RKO (cell line): ENCODE measurements around the gene CDK15.
"Not testable (repeated sequence)": the region's sequence is repeated elsewhere in the genome, so short reads cannot be mapped to it uniquely, and the experiment has no call there.

ENCODE experiments used
- DNase-seq: peaks from one replicate; pipeline ENCODE4 v3.0.0-alpha.2; 2016; ENCODE audit warnings: low spot score

CDK15 gene

GRCh38 chr2:201806442-201807170 lies at the start of gene CDK15:
TSS of gene CDK15 (plus strand) at chr2:201806537. CDS start at chr2:201806665, 128 bp downstream.
- no peak for DNase-seq

GRCh38 chr2:201758234-201758633 lies 48.1 kb upstream of the CDK15 start:
- DNase-seq, result no peak

GRCh38 chr2:201758873-201759272 lies 47.5 kb upstream of the CDK15 start:
- no peak for DNase-seq

- no peak for DNase-seq
Observed at GRCh38 chr2:201759567-201759966, 46.8 kb upstream of the CDK15 start.

DNA sequence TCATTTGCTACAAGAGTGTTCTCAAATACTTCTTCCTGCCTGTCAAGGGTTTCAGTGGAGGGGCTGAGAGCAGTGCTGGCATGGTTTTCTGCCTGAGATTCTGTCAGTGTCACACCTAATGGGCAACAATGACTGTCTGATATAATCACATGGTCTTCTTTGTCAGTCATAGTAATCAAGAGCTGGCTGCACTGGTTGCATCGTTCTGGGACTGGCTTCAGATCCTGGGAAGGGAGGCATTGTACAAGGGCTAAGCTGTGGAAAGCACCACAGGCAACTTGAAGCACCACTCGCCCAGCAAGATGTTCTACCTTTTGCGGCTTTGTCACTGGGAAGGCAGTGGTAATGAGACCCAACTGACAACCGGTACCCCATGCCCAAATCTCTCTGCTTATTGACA lies 45.2 kb upstream of the CDK15 start:
- no peak for DNase-seq

DNA sequence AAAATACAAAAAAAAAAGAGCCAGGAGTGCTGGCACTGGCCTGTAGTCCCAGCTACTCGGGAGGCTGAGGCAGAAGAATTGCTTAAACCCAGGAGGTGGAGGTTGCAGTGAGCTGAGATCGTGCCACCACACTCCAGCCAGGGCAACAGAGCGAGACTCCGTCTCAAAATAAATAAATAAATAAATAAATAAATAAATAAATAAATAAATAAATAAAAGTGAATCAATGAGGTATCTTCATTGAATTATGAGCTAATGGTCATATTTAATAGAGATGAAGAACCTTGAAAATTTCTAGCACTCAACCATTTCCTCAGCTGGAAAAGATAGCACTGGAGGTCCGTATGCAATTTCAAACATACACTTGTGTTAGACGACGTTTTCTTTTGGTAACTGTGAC lies 41.9 kb upstream of the CDK15 start:
- DNase-seq, result not testable (repeated sequence)

- no peak for DNase-seq
Observed at GRCh38 chr2:201765799-201766198, 40.5 kb upstream of the CDK15 start.

DNA sequence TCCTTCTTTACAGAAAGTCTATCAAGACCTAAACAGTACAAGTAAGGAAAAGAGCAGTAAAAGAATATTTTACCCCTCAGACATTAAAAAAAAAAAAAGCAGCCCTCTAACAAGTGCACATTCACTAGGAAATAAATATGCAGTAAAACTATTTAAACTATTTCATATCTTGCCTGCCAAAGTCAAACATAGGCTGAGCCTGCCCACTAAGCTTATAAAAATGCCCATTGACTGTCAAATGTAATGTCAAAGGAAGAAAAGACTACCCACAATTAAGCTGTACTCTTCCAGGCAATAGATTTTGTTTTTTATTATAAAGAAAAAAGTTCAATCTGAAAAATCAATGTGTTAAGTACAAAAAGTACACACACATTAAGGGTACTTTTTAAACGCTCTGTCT lies 37.4 kb upstream of the CDK15 start:
- no peak for DNase-seq

DNA sequence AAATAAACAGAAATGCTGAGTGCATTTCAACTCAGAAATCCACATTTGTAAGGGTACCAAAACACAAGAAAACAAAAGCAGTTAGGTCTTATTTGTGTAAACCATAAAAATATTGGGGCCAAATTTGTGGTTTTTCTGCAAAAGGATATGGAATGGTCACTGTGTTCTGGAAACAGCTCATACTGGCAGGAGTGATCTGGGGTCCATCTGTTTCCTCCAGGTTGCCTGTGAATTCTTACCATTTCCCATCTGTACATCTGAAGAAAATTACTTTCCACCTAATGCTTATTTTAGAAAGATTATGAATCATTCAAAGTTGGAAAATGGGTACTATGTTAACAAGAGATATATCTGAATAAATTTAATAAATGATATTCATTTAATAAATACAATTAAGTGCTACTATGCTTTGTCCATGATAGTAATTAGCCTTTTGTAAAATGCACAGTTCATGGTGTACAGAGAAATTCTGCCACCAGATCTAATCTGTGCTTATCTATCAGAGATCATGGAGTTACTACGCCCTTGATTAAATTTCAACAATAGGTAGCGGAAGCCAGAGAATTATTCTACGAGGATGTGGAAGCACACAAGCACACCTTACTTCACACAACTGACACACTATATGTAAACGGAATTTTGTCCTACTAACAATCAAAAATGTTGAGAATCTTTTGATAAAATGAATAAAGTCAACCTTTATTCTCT lies 36.5 kb upstream of the CDK15 start:
- DNase-seq, result no peak

DNA sequence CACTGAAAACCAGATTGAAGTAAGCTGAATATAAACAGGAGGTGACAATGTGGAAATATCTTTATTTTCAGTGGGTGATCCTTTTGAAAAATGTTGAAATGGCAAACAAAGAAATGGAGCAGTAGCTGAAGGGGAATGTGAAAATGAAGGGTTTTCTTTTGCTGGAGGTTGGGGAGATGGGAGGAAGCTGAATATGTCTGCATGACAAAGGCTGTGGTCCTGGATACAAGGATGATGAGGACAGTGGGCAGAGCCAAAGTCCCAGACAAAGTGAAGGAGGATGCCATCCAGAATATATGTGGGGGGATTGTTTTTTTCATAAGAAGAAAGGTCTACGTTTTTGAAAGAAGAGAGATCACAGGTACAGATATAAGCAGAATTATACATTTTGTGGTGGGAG lies 32.3 kb upstream of the CDK15 start:
- DNase-seq, result no peak

DNA sequence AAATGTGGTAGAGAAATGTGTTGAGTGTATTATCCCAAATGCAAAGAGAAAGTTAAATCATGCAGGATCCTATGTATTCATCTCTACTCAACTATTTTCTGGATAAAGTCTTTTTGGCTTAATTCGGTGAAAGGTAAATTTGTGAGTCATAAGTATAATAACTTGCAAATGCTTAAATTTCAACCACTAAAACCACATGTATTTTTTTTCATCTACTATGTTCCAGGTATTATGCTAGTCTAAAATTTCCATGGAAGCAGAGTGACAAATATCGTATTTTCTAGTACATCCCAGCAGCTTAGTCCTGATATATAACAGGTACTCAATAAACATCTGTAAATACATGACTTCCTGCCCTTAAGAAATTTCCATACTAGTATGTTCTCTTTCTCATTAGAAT lies 31.8 kb upstream of the CDK15 start:
- no peak for DNase-seq

- DNase-seq, result no peak
Observed at GRCh38 chr2:201775326-201775725, 31.0 kb upstream of the CDK15 start.

DNA sequence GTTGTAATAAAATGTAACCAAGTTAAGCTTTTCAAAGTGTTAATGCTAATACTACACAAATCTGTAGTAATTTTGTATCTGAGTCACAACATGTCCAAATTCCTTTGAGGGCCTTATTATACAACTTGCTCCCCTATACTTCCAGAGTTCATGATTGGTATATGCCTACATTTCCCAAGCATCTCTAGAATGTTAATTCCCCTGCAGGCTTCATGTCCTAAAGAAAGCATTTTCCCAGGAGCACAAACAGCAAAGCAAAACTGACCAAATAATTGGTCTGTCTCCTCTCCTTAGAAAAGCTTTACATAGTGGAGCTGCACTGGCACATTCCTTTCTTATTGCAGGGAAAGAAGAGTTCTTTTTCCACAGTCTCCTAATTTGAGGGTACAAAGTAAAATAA lies 29.3 kb upstream of the CDK15 start:
- no peak for DNase-seq

GRCh38 chr2:201777869-201778268 lies 28.5 kb upstream of the CDK15 start:
- no peak for DNase-seq

GRCh38 chr2:201779901-201780673 lies 26.2 kb upstream of the CDK15 start:
- peak; percentile 58 for DNase-seq

GRCh38 chr2:201780674-201781493 lies 25.5 kb upstream of the CDK15 start, which contains the start of gene ALS2:
TSS of gene ALS2 (minus strand) at chr2:201780933. CDS start at chr2:201768885, 12,048 bp downstream.
- DNase-seq, result peak; percentile 98

- no peak for DNase-seq
Observed at GRCh38 chr2:201781557-201782051, 24.7 kb upstream of the CDK15 start.

DNA sequence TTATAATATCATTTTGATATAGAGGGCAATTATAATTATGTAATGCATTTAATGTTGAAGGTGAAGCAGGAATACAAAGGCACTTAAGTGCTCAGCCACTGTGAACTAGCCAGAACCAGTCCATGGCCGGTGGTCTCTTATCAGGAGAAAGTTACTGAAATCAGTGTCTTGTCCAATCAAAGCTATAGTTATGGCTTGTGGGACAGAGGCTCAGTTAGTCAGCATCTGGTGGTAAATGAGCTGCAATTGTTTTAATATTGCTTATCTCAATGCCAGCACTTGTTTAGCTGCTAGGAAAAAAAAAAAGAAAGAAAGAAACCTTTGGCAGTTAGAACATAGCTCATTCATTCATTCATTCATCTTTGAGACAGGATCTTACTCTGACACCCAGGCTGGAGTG lies 21.8 kb upstream of the CDK15 start:
- DNase-seq, result no peak

DNA sequence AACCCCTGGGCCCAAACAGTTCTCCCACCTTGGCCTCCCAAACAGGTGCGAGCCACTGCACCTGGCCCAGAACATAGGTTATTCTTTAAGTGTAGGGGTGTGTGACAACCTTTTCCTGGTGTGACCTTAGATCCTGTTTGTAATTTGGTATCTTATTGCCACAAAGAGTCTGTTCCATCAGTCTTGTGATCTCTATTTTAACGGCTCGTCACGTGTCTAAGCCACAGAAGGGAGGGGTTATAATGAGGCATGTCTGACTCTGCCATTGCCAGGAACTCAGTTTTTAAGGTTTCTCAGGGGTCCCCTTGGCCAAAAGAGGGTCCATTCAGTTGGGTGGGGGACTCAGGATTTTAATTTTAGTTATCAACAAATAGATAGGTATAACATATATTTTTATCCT lies 21.2 kb upstream of the CDK15 start:
- DNase-seq, result no peak

- DNase-seq, result no peak
Observed at GRCh38 chr2:201786471-201786870, 19.9 kb upstream of the CDK15 start.

GRCh38 chr2:201788371-201788770 lies 18.0 kb upstream of the CDK15 start:
- no peak for DNase-seq

DNA sequence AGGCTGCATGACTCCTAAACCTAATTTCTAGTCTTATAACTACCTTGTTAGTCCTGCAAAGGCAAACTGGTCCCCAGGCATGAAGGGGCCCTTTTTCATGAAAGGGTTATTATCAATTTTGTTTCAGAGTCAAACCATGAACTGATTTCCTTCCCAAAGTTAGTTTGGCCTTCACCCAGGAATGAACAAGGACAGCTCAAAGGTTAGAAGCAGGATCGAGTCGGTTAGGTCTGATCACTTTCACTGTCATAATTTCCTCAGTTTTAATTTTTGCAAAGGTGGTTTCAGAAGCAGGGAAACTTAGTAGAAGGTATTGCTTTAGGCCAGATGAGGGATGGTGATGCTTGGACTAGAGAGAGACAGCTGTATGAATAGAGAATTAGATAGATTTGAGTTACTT lies 16.9 kb upstream of the CDK15 start:
- no peak for DNase-seq
